HCT116 (cell line): ENCODE measurements around the gene FSIP1. TPM values are rescaled to one million over a fixed set of nuclear protein-coding genes. Genes with fewer than 3 reads are reported as not detected.

ENCODE experiments used
- ATAC-seq: fragments of 200-7000 bp; cut with Tn5 transposase; 2 replicates; pipeline ENCODE4 v1.9.1; 2020; ENCODE audit warnings: mild to moderate bottlenecking, moderate library complexity
- BruUV-seq: library from RNA; stranded (reverse); fragments of 400-500 nt; replicated peaks from 2 replicates; lab custom pipeline; 2021; lab: Mats Ljungman, UMichigan
- CTCF ChIA-PET: fragments of 300-600 bp; sonication (Branson Sonifier 250); formaldehyde crosslinking; loops from one replicate; lab custom pipeline; 2021; ENCODE audit warnings: antibody characterized with exemption; lab: Charles Lee
- POLR2A ChIA-PET: fragments of 300-600, 350-600 bp; sonication (Branson Sonifier 250); formaldehyde crosslinking; loops from one replicate; lab custom pipeline; 2021; ENCODE audit warnings: antibody characterized with exemption; lab: Charles Lee
- RAD21 ChIA-PET, 2 experiments: fragments of 300-600 bp; sonication (Branson Sonifier 250); formaldehyde crosslinking; loops; one replicate each; lab custom pipeline; 2023; ENCODE audit warnings: low total read pairs in 2 of 2; ENCODE audit not compliant: uncharacterized antibody in 2 of 2, unreplicated experiment in 2 of 2, low non-redundant PET in 1 of 2; lab: Charles Lee
- DNase-seq: peaks from one replicate; pipeline ENCODE4 v3.0.0-alpha.2; 2010; ENCODE audit warnings: low read depth, low spot score
- H2AFZ ChIP-seq: fragments of 200-600 bp; shearing (Covaris generic), sonication (generic); 2 replicates; pipeline ENCODE4 v1.6.1; 2017; ENCODE audit warnings: low read depth, mixed run types, mixed read lengths, antibody characterized with exemption, low read length; ENCODE audit not compliant: poor library complexity, severe bottlenecking
- H3K27ac ChIP-seq: 2 replicates; pipeline ENCODE4 v1.5.1; 2012; ENCODE audit warnings: low read depth, low read length
- H3K27me3 ChIP-seq: fragments of 200-600 bp; sonication (generic); 2 replicates; pipeline ENCODE4 v1.6.1; 2016; ENCODE audit warnings: mixed run types, low read length, mixed read lengths; ENCODE audit not compliant: insufficient read depth
- H3K36me3 ChIP-seq, 2 experiments: fragments of 200-500 bp in 1 of 2; fragments of 200-600 bp in 1 of 2; sonication (Bioruptor generic) in 1 of 2; sonication (generic) in 1 of 2; 2 replicates each; pipeline versions ENCODE4 v1.5.1 to v1.6.1; 2014 to 2016; ENCODE audit warnings: low read length in 2 of 2, inconsistent platforms in 1 of 2, mixed read lengths in 1 of 2, mixed run types in 1 of 2; ENCODE audit not compliant: insufficient read depth in 2 of 2, control insufficient read depth in 1 of 2
- H3K4me1 ChIP-seq, 2 experiments: fragments of 200-600 bp in 1 of 2; sonication (generic) in 1 of 2; 2 replicates each; pipeline versions ENCODE4 v1.5.1 to v1.6.1; 2012 to 2017; ENCODE audit warnings: low read length in 2 of 2, inconsistent platforms in 1 of 2, mild to moderate bottlenecking in 1 of 2, mixed read lengths in 1 of 2, mixed run types in 1 of 2, moderate library complexity in 1 of 2; ENCODE audit not compliant: insufficient read depth in 2 of 2, control insufficient read depth in 1 of 2
- H3K4me2 ChIP-seq: fragments of 200-600 bp; sonication (generic); 2 replicates; pipeline ENCODE4 v1.6.1; 2017; ENCODE audit warnings: mixed run types, low read length, mixed read lengths
- H3K4me3 ChIP-seq, 2 experiments: fragments of 200-600 bp in 1 of 2; sonication (generic) in 1 of 2; replicated peaks in 1 of 2; 2 replicates each; pipeline ENCODE4 v1.5.1; 2011 to 2016; ENCODE audit warnings: low read length in 2 of 2, control low read depth in 1 of 2, low read depth in 1 of 2, mild to moderate bottlenecking in 1 of 2, mixed read lengths in 1 of 2, mixed run types in 1 of 2
- H3K79me2 ChIP-seq: fragments of 200-600 bp; sonication (generic); 2 replicates; pipeline ENCODE4 v1.6.1; 2017; ENCODE audit warnings: mild to moderate bottlenecking, mixed run types, low read length, moderate library complexity, mixed read lengths; ENCODE audit not compliant: insufficient read depth
- H3K9ac ChIP-seq: fragments of 200-600 bp; sonication (generic); 2 replicates; pipeline ENCODE4 v1.6.1; 2016; ENCODE audit warnings: low read length, mixed read lengths
- H3K9me2 ChIP-seq: fragments of 200-600 bp; sonication (generic), shearing (Covaris generic); 2 replicates; pipeline ENCODE4 v1.6.1; 2017; ENCODE audit warnings: mixed run types, mild to moderate bottlenecking, moderate library complexity; ENCODE audit not compliant: insufficient read depth
- H3K9me3 ChIP-seq, 2 experiments: fragments of 200-500 bp in 1 of 2; fragments of 200-600 bp in 1 of 2; sonication (Bioruptor generic) in 1 of 2; sonication (generic) in 1 of 2; 2 replicates each; pipeline ENCODE4 v1.6.1; 2014 to 2017; ENCODE audit warnings: low read length in 2 of 2, mixed read lengths in 2 of 2, inconsistent platforms in 1 of 2, low read depth in 1 of 2, mild to moderate bottlenecking in 1 of 2, mixed run types in 1 of 2, moderate library complexity in 1 of 2; ENCODE audit not compliant: control insufficient read depth in 1 of 2, insufficient read depth in 1 of 2
- H4K20me1 ChIP-seq: fragments of 200-600 bp; sonication (generic), shearing (Covaris generic); 2 replicates; pipeline ENCODE4 v1.6.1; 2017; ENCODE audit warnings: mixed run types, mild to moderate bottlenecking, moderate library complexity; ENCODE audit not compliant: insufficient read depth
- CBX3 ChIP-seq: IDR thresholded peaks from 2 replicates; pipeline ENCODE4 v1.6.1; 2012; ENCODE audit warnings: low read depth
- CEBPB ChIP-seq: IDR thresholded peaks from 2 replicates; pipeline ENCODE4 v1.6.1; 2012; ENCODE audit warnings: low read depth
- CTCF ChIP-seq, 3 experiments: fragments of 200-600 bp in 1 of 3; sonication (generic) in 1 of 3; IDR thresholded peaks in 2 of 3; conservative IDR thresholded peaks in 1 of 3; 2 replicates each; pipeline ENCODE4 v1.5.1; 2012 to 2017; ENCODE audit warnings: low read depth in 2 of 3, low read length in 2 of 3, antibody characterized with exemption in 1 of 3, borderline replicate concordance in 1 of 3, control low read depth in 1 of 3, mild to moderate bottlenecking in 1 of 3, mixed read lengths in 1 of 3, mixed run types in 1 of 3, moderate library complexity in 1 of 3; ENCODE audit not compliant: insufficient read depth in 1 of 3
- ELF1 ChIP-seq: IDR thresholded peaks from 2 replicates; pipeline ENCODE4 v1.6.1; 2012; ENCODE audit warnings: low read depth, borderline replicate concordance
- EZH2 ChIP-seq: fragments of 200-600 bp; sonication (generic); IDR thresholded peaks from 2 replicates; pipeline ENCODE4 v1.6.1; 2017; ENCODE audit warnings: antibody characterized with exemption, mixed run types
- EZH2phosphoT487 ChIP-seq: fragments of 200-600 bp; IDR thresholded peaks from 2 replicates; pipeline ENCODE4 v1.6.1; 2018; ENCODE audit warnings: antibody characterized with exemption, borderline replicate concordance
- FOSL1 ChIP-seq: IDR thresholded peaks from 2 replicates; pipeline ENCODE4 v1.6.1; 2012; ENCODE audit warnings: low read depth
- JUND ChIP-seq: IDR thresholded peaks from 2 replicates; pipeline ENCODE4 v1.6.1; 2012
- MAX ChIP-seq: IDR thresholded peaks from 2 replicates; pipeline ENCODE4 v1.6.1; 2012
- POLR2A ChIP-seq: IDR thresholded peaks from 2 replicates; pipeline ENCODE4 v1.7.0; 2011; ENCODE audit warnings: borderline replicate concordance; ENCODE audit not compliant: insufficient read depth, insufficient read length; ENCODE audit errors: extremely low read depth
- POLR2AphosphoS5 ChIP-seq: IDR thresholded peaks from 2 replicates; pipeline ENCODE4 v1.6.1; 2011; ENCODE audit warnings: mild to moderate bottlenecking, low read depth, low read length, moderate library complexity
- RAD21 ChIP-seq: IDR thresholded peaks from 2 replicates; pipeline ENCODE4 v1.6.1; 2012; ENCODE audit warnings: low read depth, mild to moderate bottlenecking
- SIN3A ChIP-seq: IDR thresholded peaks from 2 replicates; pipeline ENCODE4 v1.6.1; 2012; ENCODE audit warnings: low read depth
- SP1 ChIP-seq: IDR thresholded peaks from 2 replicates; pipeline ENCODE4 v1.6.1; 2012; ENCODE audit warnings: low read depth
- SRF ChIP-seq: IDR thresholded peaks from 2 replicates; pipeline ENCODE4 v1.6.1; 2012; ENCODE audit warnings: low read depth
- TCF7L2 ChIP-seq: IDR thresholded peaks from 2 replicates; pipeline ENCODE4 v1.7.0; 2011; ENCODE audit warnings: borderline replicate concordance, inconsistent platforms; ENCODE audit not compliant: insufficient read depth, insufficient read length; ENCODE audit errors: extremely low read depth
- ZFX ChIP-seq: fragments of 450-650 bp; IDR thresholded peaks from 2 replicates; pipeline ENCODE4 v1.6.1; 2017
- ZNF274 ChIP-seq: fragments of 200-500 bp; sonication (Bioruptor generic); IDR thresholded peaks from 2 replicates; pipeline ENCODE4 v1.6.1; 2014; ENCODE audit warnings: mild to moderate bottlenecking, low read depth, low read length, inconsistent platforms
- intact Hi-C: fragments of 100-400 bp; cut with micrococcal nuclease; formaldehyde crosslinking; loops from 2 replicates; pipeline ENCODE4 v1.10.0; 2022
- total RNA-seq: library from RNA; stranded (reverse); gene quantifications from one replicate; pipeline ENCODE4 v1.2.1, GENCODE V29; 2021; ENCODE audit not compliant: unreplicated experiment

Gene FSIP1
- total RNA-seq, 1 experiment from 2014 or later = 0.42 TPM

- Histone ChIP-seq H3K9ac (no peak overlapping the region), H3K36me3 (no peaks in the 10 kb centered on the region), H2AFZ (no peak overlapping the region), H3K4me2 (no peak overlapping the region), H3K79me2 (no peaks in the 10 kb centered on the region), H3K4me1 (no peaks in the 10 kb centered on the region), H3K9me2 (no peaks in the 10 kb centered on the region), H3K9me3 (no peaks in the 10 kb centered on the region), H4K20me1 (no peaks in the 10 kb centered on the region), H3K27ac (no peak overlapping the region), H3K27me3 (no peaks in the 10 kb centered on the region), H3K4me3 (no peak overlapping the region)
- intact Hi-C loops = no loop called here
- DNase-seq (no peak), ATAC-seq (no peak)
- ChIA-PET POLR2A (no interaction called here), CTCF (no interaction called here), RAD21 (no interaction called here)
- TF ChIP-seq CTCF (IDR thresholded peaks at IDR 0.05 in 2 of 3, conservative IDR thresholded peaks at IDR 0.05 in 1 of 3; ENCODE audit: borderline replicate concordance in 1 of 3, insufficient read depth in 1 of 3, low read depth in 2 of 3, low read length in 2 of 3) = no peak
- no peak for TF ChIP-seq ZFX
- TF ChIP-seq POLR2AphosphoS5 = no peak
- no peak for TF ChIP-seq ELF1
- TF ChIP-seq POLR2A = no peak
- TF ChIP-seq FOSL1 = no peak
- no TSS peak for BruUV-seq
Measured at GRCh38 chr15:39704235-39704634, 78.4 kb downstream of the FSIP1 start.

- RAD21 ChIA-PET = no interaction called here
- no peaks in the 10 kb centered on the region for H3K4me1 ChIP-seq
- ATAC-seq (no peak), DNase-seq (no peak)
- H3K9ac ChIP-seq = no peak overlapping the region
- H2AFZ ChIP-seq = no peak overlapping the region
- no peaks in the 10 kb centered on the region for H3K79me2 ChIP-seq
- H4K20me1 ChIP-seq = no peaks in the 10 kb centered on the region
- H3K27me3 ChIP-seq = no peaks in the 10 kb centered on the region
- no peak overlapping the region for H3K27ac ChIP-seq
- no peaks in the 10 kb centered on the region for H3K9me3 ChIP-seq
- POLR2A ChIA-PET = no interaction called here
- no peaks in the 10 kb centered on the region for H3K36me3 ChIP-seq
- no peak overlapping the region for H3K4me2 ChIP-seq
- CTCF ChIA-PET = no interaction called here
- intact Hi-C loops = no loop called here
- H3K9me2 ChIP-seq = no peaks in the 10 kb centered on the region
- no TSS peak for BruUV-seq
- TF ChIP-seq POLR2AphosphoS5 = no peak
- no peak for TF ChIP-seq RAD21
- no peak for TF ChIP-seq SP1
- TF ChIP-seq CBX3 = no peak
- TF ChIP-seq SRF = no peak
- no peak for TF ChIP-seq CEBPB
- no peak for TF ChIP-seq MAX
- TF ChIP-seq TCF7L2 = no peak
- no peak for TF ChIP-seq EZH2phosphoT487
- no peak for TF ChIP-seq JUND
- no peak for TF ChIP-seq ELF1
- TF ChIP-seq SIN3A = no peak
- TF ChIP-seq ZNF274 = no peak
- no peak for TF ChIP-seq EZH2
- no peak overlapping the region for H3K4me3 ChIP-seq
Measured at GRCh38 chr15:39701988-39702387, 80.7 kb downstream of the FSIP1 start.
